Hepatic stellate cell (primary cell): ENCODE results near the gene PPP1R13B.

Source experiments
- DNase-seq: peaks from one replicate; pipeline ENCODE4 v3.0.0; 2011; ENCODE audit warnings: low spot score

PPP1R13B gene

GRCh38 chr14:103836976-103837725 lies 10.2 kb downstream of the PPP1R13B start:
- no peak for DNase-seq

- no peak for DNase-seq
These were observed 12.4 kb downstream of the PPP1R13B start for GRCh38 chr14:103834956-103835355.

GRCh38 chr14:103833711-103834110 lies 13.7 kb downstream of the PPP1R13B start:
- no peak for DNase-seq

- no peak for DNase-seq
These were observed 15.3 kb downstream of the PPP1R13B start for GRCh38 chr14:103832046-103832445.

- DNase-seq, result no peak
These were observed 16.7 kb downstream of the PPP1R13B start for GRCh38 chr14:103830511-103831270.

GRCh38 chr14:103828315-103828967 lies 18.9 kb downstream of the PPP1R13B start:
- DNase-seq, result no peak

- DNase-seq, result no peak
These were observed 22.3 kb downstream of the PPP1R13B start for GRCh38 chr14:103825101-103825500.

DNA sequence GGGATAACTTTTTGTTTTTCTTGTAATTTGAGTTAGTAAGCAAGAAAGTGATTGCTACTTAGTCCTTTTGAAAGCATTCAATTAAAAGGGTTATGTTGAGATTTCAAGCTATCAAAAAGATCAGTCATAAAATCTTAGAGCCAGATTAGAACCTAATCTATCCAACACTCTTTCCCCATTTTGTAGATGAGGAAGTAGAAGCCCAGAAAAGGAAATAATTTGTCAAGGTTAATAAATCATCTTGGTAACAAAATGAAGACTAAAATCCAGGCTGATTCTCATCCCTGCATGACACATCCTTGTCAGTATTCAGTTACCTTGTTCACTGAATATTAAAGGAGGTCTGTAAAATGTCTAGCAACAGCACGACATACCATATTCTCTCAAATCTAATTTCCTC lies 26.5 kb downstream of the PPP1R13B start:
- no peak for DNase-seq

DNA sequence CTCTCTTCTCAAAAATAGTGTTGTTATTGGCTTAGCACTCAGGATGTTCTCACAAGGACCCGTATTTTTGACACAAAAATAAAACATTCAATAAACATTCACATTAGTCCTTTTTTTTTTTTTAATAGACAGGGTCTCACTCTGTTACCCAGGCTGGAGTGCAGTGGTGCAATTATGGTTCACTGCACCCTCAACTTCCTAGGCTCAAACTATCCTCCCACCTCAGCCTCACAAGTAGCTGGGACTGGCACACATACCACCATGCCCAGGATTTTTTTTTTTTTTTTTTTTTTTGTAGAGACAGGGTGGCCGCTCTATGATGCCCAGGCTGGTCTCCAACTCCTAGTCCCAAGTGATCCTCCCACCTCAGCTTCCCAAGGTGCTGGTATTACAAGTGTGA lies 27.0 kb downstream of the PPP1R13B start:
- no peak for DNase-seq

GRCh38 chr14:103819503-103820307 lies 27.7 kb downstream of the PPP1R13B start:
- peak; percentile 57 for DNase-seq

- DNase-seq, result no peak
These were observed 28.5 kb downstream of the PPP1R13B start for GRCh38 chr14:103818870-103819269.

DNA sequence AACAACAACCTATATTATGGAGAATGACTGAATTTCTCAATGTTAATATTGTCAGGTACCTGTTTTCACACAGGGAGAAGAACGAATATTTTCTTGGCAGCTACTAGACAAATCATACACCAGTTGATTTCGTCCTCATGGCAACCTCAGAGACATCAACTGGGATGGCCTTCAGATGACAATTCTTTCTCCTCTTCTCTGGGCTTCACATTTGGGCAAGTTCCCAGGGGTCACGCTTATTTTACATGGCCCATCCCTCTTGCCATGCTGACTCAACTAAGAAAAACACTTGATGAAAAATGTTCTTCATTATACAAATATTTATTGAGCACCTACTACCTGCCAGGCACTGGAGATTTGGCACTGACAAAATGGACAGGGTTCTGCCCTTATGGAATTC lies 29.0 kb downstream of the PPP1R13B start:
- DNase-seq, result no peak

GRCh38 chr14:103817595-103817994 lies 29.8 kb downstream of the PPP1R13B start:
- DNase-seq, result no peak

DNA sequence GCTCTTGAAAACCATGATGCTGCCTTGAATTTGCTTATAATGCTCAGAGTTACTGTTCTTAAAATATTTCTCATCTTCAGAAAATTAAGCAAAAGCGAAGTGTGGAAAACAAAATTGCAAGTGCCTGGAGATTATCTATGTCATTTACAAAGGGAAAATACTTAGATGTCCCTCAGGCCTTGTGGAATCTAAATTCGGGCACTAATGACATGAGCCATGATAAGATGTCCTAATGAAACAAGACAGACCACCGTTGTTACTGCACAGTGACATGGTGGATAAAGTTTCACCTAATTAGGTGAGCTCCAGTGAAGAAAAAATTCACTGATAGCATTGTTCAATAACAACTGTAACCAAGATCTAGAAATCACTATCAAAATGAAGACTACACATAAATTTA lies 30.4 kb downstream of the PPP1R13B start:
- no peak for DNase-seq

DNA sequence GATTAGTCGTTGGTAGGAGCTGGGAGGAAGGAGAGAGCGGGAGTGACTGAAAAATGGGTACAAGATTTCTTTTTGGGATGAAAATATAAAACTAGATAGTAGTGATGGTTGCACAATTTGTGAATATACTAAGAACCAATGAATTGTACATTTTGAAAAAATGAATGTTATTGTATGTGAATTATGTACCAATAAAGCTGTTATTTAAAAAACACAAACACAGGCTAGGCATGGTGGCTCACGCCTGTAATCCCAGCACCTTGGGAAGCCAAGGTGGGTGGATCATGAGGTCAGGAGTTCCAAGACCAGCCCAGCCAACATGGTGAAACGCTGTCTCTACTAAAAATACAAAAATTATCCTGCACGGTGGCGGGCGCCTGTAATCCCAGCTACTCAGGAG lies 32.1 kb downstream of the PPP1R13B start:
- DNase-seq, result no peak

DNA sequence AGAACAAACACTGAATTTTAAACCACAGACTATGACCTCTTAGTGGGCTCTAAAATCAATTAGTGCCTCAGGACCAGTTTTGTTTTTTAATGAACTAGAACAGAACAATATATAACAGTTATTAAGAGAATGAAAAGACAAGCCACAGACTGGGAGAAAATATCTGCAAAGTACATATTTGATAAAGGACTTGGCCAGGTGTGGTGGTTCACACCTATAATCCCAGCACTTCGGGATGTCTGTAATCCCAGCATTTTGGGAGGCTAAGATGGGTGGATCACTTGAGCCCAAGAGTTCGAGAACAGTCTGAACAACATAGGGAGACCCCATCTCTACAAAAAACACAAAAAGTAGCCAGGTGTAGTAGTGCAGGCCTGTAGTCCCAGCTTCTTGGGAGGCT lies 36.2 kb downstream of the PPP1R13B start:
- no peak for DNase-seq

- DNase-seq, result peak; percentile 60
These were observed 38.9 kb downstream of the PPP1R13B start for GRCh38 chr14:103808403-103809001.

DNA sequence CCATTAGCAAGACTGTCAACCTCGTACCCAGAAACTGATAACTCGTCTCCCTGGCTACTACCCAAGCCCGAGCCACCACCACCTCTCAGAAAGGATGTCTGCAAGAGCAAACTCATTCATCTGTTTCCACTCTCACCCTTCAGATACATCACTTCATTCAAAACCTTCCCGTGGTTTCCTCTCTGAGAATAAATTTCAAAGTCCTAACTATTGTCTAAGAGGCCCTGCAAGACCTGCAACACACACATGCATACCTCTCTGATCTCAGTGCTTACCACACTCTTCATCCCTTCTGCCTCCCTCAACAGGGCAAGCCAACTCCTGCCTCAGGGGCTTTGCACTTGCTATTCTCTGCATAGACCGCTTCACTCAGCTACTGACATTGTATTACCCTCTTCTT lies 40.6 kb downstream of the PPP1R13B start:
- no peak for DNase-seq

DNA sequence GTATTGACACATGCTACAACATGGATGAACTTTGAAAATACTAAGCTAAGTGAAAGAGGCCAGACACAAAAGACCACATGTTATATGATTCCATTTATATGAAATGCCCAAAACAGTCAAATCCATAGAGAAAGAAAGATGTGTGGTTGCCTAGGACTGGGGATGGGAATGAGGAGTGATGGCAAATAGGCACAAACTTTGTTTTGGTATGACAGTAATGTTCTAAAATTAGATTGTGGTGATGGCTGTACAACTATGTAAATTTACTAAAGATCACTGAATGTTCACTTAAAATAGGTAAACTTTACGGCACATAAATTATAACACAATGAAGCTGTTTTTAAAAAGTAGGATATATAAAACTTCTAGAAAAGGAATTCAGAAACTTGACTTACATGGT lies 41.7 kb downstream of the PPP1R13B start:
- DNase-seq, result no peak

DNA sequence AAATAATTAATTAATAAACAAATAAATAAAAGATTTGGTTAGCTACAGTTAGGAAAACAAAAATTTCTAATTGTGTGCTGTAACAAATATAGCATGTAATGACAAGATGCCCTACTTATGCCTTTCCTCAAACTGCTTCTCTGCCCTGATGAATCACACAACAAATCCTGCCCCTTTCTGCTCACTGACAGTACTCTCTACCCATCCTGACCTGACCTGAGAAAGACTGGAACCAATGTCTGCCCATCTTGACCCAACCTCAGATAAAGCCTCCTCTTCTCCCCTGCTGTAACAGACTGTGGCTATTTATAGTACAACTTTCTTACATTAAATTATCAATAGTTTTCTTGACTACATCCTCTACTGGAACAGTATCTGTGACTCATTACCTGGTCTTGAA lies 43.7 kb downstream of the PPP1R13B start:
- peak; percentile 64 for DNase-seq

DNA sequence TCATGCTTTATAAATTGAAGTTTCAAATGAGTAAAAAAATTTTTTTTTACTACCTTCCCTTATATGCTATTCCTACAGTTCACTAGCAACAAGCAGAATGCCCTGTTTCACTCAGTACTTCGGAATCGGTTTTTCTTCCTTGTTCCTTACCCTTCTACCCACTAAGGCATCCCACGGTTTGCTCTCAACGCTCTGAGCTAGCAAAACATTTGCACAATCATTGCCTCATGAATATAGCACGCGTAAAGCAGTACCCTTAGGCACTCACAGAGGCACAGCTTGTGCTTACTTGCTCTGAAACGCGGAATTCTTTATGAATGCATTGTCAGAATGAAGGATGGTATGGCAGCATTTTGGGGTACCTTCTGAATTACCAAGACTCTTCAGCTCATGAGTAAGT lies 45.0 kb downstream of the PPP1R13B start:
- no peak for DNase-seq

DNA sequence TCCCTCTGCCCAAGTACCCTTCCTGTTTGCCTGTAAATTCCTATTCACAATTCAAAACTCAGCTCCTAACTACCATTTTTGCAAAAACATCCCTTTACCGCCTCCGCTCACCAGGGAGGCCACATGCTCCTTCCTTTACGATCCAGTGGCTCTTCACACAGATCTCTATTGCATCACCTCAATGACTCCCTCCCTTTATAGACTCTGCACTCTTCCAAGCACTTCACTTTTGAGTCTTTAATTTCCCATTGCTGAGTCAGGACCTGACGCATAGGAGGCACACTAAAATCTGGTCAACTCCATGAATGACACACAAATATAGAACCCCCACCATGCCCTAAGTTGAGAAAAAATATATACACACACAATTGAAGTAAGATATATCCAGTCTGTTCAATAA lies 45.9 kb downstream of the PPP1R13B start:
- DNase-seq, result no peak
